Muscle layer of colon (tissue), 2 donors: ENCODE results near the gene ETNK1.
"Not testable (repeated sequence)": the region's sequence is repeated elsewhere in the genome, so short reads cannot be mapped to it uniquely, and the experiment has no call there.

Experiments
- H3K27ac ChIP-seq: one replicate; pipeline ENCODE4 v1.7.0; 2013; ENCODE audit warnings: low read depth, mild to moderate bottlenecking, low read length, moderate library complexity
- H3K27me3 ChIP-seq, 2 donors: one replicate each; pipeline ENCODE4 v1.7.0; 2013; ENCODE audit warnings: low read length in 2 of 2, mild to moderate bottlenecking in 2 of 2; ENCODE audit not compliant: insufficient read depth in 2 of 2, control insufficient read depth in 1 of 2
- H3K36me3 ChIP-seq: one replicate; pipeline ENCODE4 v1.7.0; 2013; ENCODE audit warnings: mild to moderate bottlenecking, low read length; ENCODE audit not compliant: insufficient read depth
- H3K4me1 ChIP-seq: one replicate; pipeline ENCODE4 v1.7.0; 2013; ENCODE audit warnings: mild to moderate bottlenecking, low read length; ENCODE audit not compliant: insufficient read depth
- H3K4me3 ChIP-seq, 2 donors: one replicate each; pipeline ENCODE4 v1.7.0; 2013; ENCODE audit warnings: low read length in 2 of 2, low read depth in 1 of 2, mild to moderate bottlenecking in 1 of 2, moderate library complexity in 1 of 2
- H3K9ac ChIP-seq: one replicate; pipeline ENCODE4 v1.7.0; 2013; ENCODE audit warnings: low read length
- H3K9me3 ChIP-seq: one replicate; pipeline ENCODE4 v1.7.0; 2013; ENCODE audit warnings: mild to moderate bottlenecking, low read length
- donor health status: abdominal sarcoma.
- donor health status: Adenocarcinoma of cecum.

ETNK1 gene

GRCh38 chr12:22624870-22625761, at the start of gene ETNK1:
TSS of gene ETNK1 (plus strand) at chr12:22625171. CDS start at chr12:22625431, 260 bp downstream.
- Histone ChIP-seq H3K36me3 (no peaks in the 10 kb centered on the region), H3K27ac (peak within 1 kb of the TSS; percentile 97), H3K9me3 (no peaks in the 10 kb centered on the region), H3K4me1 (peaks cover 24% of the 10 kb centered on the region), H3K9ac (peak within 1 kb of the TSS; percentile 99), H3K27me3 (no peaks in the 10 kb centered on the region), H3K4me3 (peak within 1 kb of the TSS; percentile 78 to 91)

DNA sequence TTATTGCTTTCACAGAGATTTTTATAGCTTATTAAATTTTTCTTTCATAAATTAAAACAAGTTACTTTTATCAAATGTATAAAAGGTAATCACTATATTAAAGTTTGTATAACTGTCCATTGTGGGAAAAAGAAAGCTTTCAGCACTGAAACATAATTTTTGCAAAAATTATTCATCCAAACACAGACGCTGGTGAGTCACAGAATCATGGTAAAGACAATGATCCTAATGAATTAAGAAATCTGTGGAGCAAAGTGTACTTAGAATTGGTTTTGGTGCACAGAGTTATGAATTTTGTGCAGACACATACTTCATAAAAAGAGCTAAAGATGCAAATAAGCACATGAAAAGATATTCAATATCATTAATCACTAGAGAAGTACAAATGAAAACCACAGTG, 48.9 kb upstream of the ETNK1 start:
- Histone ChIP-seq H3K27me3 (no peaks in the 10 kb centered on the region), H3K36me3 (no peaks in the 10 kb centered on the region), H3K4me1 (no peaks in the 10 kb centered on the region), H3K9ac (no peak overlapping the region), H3K9me3 (no peaks in the 10 kb centered on the region), H3K4me3 (no peak overlapping the region), H3K27ac (no peak overlapping the region)

GRCh38 chr12:22576473-22576872, 48.5 kb upstream of the ETNK1 start:
- Histone ChIP-seq H3K4me3 (no peak overlapping the region), H3K27ac (no peak overlapping the region), H3K27me3 (no peaks in the 10 kb centered on the region), H3K36me3 (no peaks in the 10 kb centered on the region), H3K9me3 (no peaks in the 10 kb centered on the region), H3K4me1 (no peaks in the 10 kb centered on the region), H3K9ac (no peak overlapping the region)

DNA sequence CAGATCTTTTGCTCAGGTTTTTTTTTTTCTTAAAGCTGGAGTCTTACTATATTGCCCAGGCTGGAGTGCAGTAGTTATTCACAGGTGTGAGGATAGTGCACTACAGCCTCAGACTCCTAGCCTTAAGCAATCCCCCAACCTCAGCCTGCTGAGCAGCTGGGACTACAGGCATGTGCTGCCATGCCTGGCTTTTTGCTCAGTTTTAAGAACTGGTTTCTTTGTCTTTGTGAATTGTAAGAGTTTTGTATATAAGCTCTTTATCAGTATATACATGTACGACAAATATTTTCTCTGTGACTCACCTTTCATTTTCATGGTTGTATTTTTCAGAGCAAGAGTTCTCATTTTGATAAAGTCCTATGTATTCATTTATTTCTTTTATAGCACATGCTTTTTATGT, 47.3 kb upstream of the ETNK1 start:
- no peaks in the 10 kb centered on the region for H3K27me3 ChIP-seq
- H3K4me1 ChIP-seq = no peaks in the 10 kb centered on the region
- H3K9ac ChIP-seq = no peak overlapping the region
- no peak overlapping the region for H3K4me3 ChIP-seq
- H3K36me3 ChIP-seq = no peaks in the 10 kb centered on the region
- H3K9me3 ChIP-seq = no peaks in the 10 kb centered on the region
- no peak overlapping the region for H3K27ac ChIP-seq

DNA sequence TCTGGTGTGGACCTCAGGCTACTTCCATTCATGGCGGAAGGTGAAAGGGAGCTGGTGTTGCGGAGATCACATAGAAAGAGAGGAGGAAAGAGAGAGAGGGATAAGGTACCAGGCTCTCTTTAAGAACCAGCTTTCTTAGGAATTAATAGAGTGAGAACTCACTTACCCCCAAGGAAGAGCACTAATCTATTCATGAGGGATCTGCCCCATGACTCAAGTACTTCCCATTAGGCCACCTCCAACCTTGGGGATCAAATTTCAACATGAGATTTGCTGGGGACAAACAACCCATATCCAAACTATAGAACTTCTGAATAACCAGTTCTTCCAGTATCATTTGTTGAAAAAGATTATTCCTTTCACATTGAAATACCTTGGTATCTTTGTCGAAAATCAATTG, 46.6 kb upstream of the ETNK1 start:
- no peaks in the 10 kb centered on the region for H3K9me3 ChIP-seq
- no peak overlapping the region for H3K9ac ChIP-seq
- H3K4me3 ChIP-seq = no peak overlapping the region
- H3K4me1 ChIP-seq = no peaks in the 10 kb centered on the region
- no peak overlapping the region for H3K27ac ChIP-seq
- no peaks in the 10 kb centered on the region for H3K27me3 ChIP-seq
- H3K36me3 ChIP-seq = no peaks in the 10 kb centered on the region

DNA sequence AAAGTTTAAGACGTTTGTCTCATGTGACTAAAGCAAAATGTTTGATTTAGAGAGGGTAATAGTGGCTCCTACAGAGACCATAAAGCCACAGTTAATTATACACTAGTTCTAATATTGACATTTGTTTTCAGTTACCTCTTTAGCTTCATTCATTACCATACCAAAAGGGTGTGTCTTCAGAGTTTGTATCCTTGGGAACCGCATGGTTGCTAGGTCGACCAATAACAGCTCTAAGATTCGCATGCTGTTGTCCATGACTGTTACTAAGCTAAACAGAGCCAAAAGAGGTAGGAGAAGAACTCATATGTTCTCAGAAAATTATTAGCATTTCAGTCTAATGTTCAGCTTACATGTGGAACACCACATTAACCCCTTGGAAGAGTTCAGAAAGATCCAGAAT, 36.2 kb upstream of the ETNK1 start:
- Histone ChIP-seq H3K27ac (no peak overlapping the region), H3K36me3 (no peaks in the 10 kb centered on the region), H3K27me3 (no peaks in the 10 kb centered on the region), H3K9ac (no peak overlapping the region), H3K9me3 (no peaks in the 10 kb centered on the region), H3K4me3 (no peak overlapping the region), H3K4me1 (no peaks in the 10 kb centered on the region)

GRCh38 chr12:22593864-22594263, 31.1 kb upstream of the ETNK1 start:
- H3K27me3 ChIP-seq = no peaks in the 10 kb centered on the region
- no peaks in the 10 kb centered on the region for H3K36me3 ChIP-seq
- no peak overlapping the region for H3K9ac ChIP-seq
- no peak overlapping the region for H3K4me3 ChIP-seq
- H3K27ac ChIP-seq = no peak overlapping the region
- no peaks in the 10 kb centered on the region for H3K9me3 ChIP-seq
- H3K4me1 ChIP-seq = no peaks in the 10 kb centered on the region

DNA sequence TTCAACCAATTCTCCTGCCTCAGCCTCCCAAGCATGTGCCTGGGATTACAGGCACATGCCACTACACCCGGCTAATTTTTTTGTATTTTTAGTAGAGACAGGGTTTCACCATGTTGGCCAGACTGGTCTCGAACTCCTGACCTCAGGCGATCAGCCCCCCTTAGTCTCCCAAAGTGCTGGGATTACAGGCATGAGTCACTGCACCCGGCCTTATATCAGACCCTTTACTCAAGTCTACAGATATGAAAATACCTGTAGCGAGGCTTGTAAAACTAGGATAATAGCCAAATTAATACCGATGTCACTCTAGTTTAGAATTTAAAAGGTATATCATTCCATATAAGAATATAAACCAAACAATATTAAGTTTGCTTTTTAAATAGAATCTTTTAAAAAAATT, 27.4 kb upstream of the ETNK1 start:
- H3K9me3 ChIP-seq, H3K4me3 ChIP-seq, H3K27ac ChIP-seq, H3K9ac ChIP-seq, H3K27me3 ChIP-seq, H3K4me1 ChIP-seq, H3K36me3 ChIP-seq: not testable (repeated sequence)

- Histone ChIP-seq H3K4me3 (no peak overlapping the region), H3K27me3 (no peaks in the 10 kb centered on the region)
Measured at GRCh38 chr12:22598141-22598762, 26.7 kb upstream of the ETNK1 start.

DNA sequence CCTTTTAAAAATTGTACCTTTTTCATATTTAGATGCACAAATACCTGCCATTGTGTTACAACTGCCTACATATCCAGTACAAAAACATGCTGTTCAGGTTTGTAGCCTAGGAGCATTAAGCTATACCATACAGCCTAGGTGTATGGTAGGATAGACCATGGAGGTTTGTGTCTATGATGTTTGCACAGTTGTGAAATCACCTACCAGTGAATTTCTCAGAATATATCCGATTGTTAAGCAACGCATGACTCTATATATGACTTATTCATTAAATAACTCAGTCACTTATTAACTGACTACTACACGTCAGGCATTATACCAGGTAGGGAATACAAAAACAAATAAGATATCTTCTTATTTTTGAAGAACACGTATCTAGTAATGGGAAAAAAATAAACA, 26.2 kb upstream of the ETNK1 start:
- Histone ChIP-seq H3K27me3 (no peaks in the 10 kb centered on the region), H3K27ac (no peak overlapping the region), H3K4me3 (no peak overlapping the region), H3K9me3 (no peaks in the 10 kb centered on the region), H3K9ac (no peak overlapping the region), H3K4me1 (no peaks in the 10 kb centered on the region), H3K36me3 (no peaks in the 10 kb centered on the region)

More at GRCh38 chr12:22598141-22598762, 26.7 kb upstream of the ETNK1 start:
- Histone ChIP-seq H3K9ac (no peak overlapping the region), H3K4me1 (no peaks in the 10 kb centered on the region), H3K36me3 (no peaks in the 10 kb centered on the region), H3K27ac (no peak overlapping the region), H3K9me3 (no peaks in the 10 kb centered on the region)

- no peak overlapping the region for H3K27ac ChIP-seq
Measured at GRCh38 chr12:22600181-22600580, 24.8 kb upstream of the ETNK1 start.

DNA sequence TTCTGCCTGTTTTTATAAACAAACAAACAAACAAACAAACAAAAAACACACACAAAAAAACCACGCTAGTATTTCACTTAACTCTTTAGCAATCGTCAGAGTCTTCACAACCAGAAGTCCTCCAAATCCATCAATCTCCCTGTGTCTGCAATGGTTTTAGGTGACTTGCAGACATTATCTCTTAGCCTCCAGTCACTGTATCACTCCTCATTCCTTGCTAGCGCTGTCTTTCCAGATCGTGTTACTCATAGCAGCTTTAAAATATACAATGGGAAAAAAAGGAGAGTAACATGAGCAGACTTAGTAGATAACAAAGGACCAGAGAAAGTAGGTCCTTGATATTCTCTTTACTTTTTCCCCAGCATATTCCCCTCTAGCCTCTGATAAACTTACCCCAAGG, 15.5 kb upstream of the ETNK1 start:
- Histone ChIP-seq H3K9me3 (peaks cover 3% of the 10 kb centered on the region), H3K27me3 (no peaks in the 10 kb centered on the region), H3K36me3 (no peaks in the 10 kb centered on the region), H3K4me3 (no peak overlapping the region), H3K9ac (no peak overlapping the region), H3K4me1 (no peaks in the 10 kb centered on the region), H3K27ac (no peak overlapping the region)

More at GRCh38 chr12:22600181-22600580, 24.8 kb upstream of the ETNK1 start:
- H3K27me3 ChIP-seq = no peaks in the 10 kb centered on the region
- no peak overlapping the region for H3K9ac ChIP-seq
- no peaks in the 10 kb centered on the region for H3K4me1 ChIP-seq
- H3K36me3 ChIP-seq = no peaks in the 10 kb centered on the region
- H3K4me3 ChIP-seq = no peak overlapping the region
- H3K9me3 ChIP-seq = no peaks in the 10 kb centered on the region
